ENCODE results near the gene ZNF774. TPM values are rescaled to one million over a fixed set of nuclear protein-coding genes. Genes with fewer than 3 reads are reported as not detected.
"Not testable (repeated sequence)": the region's sequence is repeated elsewhere in the genome, so short reads cannot be mapped to it uniquely, and the experiment has no call there.

Gene ZNF774
- total and polyA plus RNA-seq, 2 experiments from 2014 or later = 0.22 to 1.6 TPM

DNA sequence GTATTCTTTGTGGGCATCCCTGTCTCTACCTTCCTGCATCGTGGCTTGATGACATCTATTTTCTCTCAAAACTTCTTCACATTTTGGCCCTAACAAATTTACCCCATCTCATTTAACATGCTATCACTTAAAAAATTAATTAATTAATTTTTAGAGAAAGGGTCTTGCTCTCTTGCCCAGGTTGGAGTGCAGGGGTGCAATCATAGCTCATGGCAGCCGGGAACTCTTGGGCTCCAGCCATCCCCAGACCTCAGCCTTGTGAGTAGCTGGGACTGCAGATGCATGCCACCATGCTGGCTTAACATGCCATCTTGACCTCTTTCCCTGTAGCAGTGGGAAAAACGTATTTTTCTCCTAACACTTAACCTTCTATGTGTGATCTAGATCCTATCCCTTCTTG lies 56.6 kb downstream of the ZNF774 start:
- no peak overlapping the region for H2AFZ ChIP-seq
- H4K20me1 ChIP-seq (ENCODE audit: insufficient read depth) = no peaks in the 10 kb centered on the region; the same call in 1 of the 2 replicates
- no peak for DNase-seq
- peak overlapping the region; percentile 60 for H3K4me2 ChIP-seq (ENCODE audit: unreplicated experiment)
- no peak overlapping the region for H3K4me3 ChIP-seq
- in situ Hi-C loops (cut with MboI) = no loop called here
- peaks cover 68% of the 10 kb centered on the region for H3K4me1 ChIP-seq (ENCODE audit: insufficient read depth)
- no peaks in the 10 kb centered on the region for H3K9me3 ChIP-seq (ENCODE audit: low read depth)
- no peaks in the 10 kb centered on the region for H3K9me2 ChIP-seq (ENCODE audit: insufficient read depth)
- H3K79me2 ChIP-seq (ENCODE audit: insufficient read depth) = peaks cover 100% of the 10 kb centered on the region
- H3F3A ChIP-seq (ENCODE audit: insufficient read depth) = peaks cover 62% of the 10 kb centered on the region
- H3K36me3 ChIP-seq (ENCODE audit: low read depth) = no peaks in the 10 kb centered on the region
- H3K9ac ChIP-seq = no peak overlapping the region
- no peaks in the 10 kb centered on the region for H3K27me3 ChIP-seq (replicated peaks; ENCODE audit: insufficient read depth)
- TF ChIP-seq EZH2phosphoT487 (IDR thresholded peaks at IDR 0.05; ENCODE audit: insufficient read depth, low read depth) (no peak), EZH2 (IDR thresholded peaks at IDR 0.05; ENCODE audit: insufficient read depth, poor library complexity, severe bottlenecking) (no peak)
- no peak overlapping the region; the same call in 1 of the 2 replicates for H3K27ac ChIP-seq
- WGBS, 2 experiments (ENCODE audit: low coverage in 1 of 2, low lambda C conversion rate in 2 of 2, missing lambda C conversion rate in 2 of 2) = 74 to 76% methylated on average over 3 of the region's 3 CpGs

DNA sequence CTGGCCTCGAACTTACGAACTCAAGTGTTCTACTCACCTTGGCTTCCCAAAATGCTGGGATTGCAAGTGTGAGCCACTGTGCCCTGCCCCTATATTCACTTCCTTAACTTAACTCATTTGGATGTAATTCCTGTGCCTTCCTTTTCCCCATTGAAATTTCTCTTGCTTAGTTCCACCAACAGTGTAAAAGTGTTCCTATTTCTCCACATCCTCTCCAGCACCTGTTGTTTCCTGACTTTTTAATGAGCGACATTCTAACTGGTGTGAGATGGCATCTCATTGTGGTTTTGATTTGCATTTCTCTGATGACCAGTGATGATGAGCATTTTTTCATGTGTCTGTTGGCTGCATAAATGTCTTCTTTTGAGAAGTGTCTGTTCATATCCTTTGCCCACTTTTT lies 57.5 kb downstream of the ZNF774 start:
- H3K27ac ChIP-seq; H3K27me3 ChIP-seq (replicated peaks; ENCODE audit: insufficient read depth); H3K36me3 ChIP-seq (ENCODE audit: low read depth); in situ Hi-C loops (cut with MboI); H2AFZ ChIP-seq; H3K4me2 ChIP-seq (ENCODE audit: unreplicated experiment); H3K9me3 ChIP-seq (ENCODE audit: low read depth); H4K20me1 ChIP-seq (ENCODE audit: insufficient read depth); H3K9me2 ChIP-seq (ENCODE audit: insufficient read depth); H3K9ac ChIP-seq; H3K4me3 ChIP-seq; DNase-seq: not testable (repeated sequence)
- peaks cover 67% of the 10 kb centered on the region for H3K4me1 ChIP-seq (ENCODE audit: insufficient read depth)
- H3K79me2 ChIP-seq (ENCODE audit: insufficient read depth) = peaks cover 100% of the 10 kb centered on the region
- WGBS, 2 experiments (ENCODE audit: low coverage in 1 of 2, low lambda C conversion rate in 2 of 2, missing lambda C conversion rate in 2 of 2) = 93 to 98% methylated on average over 3 of the region's 3 CpGs
- peaks cover 60% of the 10 kb centered on the region for H3F3A ChIP-seq (ENCODE audit: insufficient read depth)

DNA sequence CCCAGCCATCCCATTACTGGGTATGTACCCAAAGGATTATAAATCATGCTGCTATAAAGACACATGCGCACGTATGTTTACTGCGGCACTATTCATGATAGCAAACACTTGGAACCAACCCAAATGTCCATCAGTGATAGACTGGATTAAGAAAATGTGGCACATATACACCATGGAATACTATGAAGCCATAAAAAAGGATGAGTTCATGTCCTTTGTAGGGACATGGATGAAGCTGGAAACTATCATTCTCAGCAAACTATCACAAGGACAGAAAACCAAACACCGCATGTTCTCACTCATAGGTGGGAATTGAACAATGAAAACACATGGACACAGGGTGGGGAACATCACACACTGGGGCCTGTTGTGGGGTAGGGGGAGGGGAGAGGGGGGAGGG lies 58.2 kb downstream of the ZNF774 start:
- H3K9ac ChIP-seq; DNase-seq; H3K27ac ChIP-seq; H3K27me3 ChIP-seq (replicated peaks; ENCODE audit: insufficient read depth); in situ Hi-C loops (cut with MboI); H3K4me2 ChIP-seq (ENCODE audit: unreplicated experiment); H3K9me2 ChIP-seq (ENCODE audit: insufficient read depth); H3K9me3 ChIP-seq (ENCODE audit: low read depth); H4K20me1 ChIP-seq (ENCODE audit: insufficient read depth); H2AFZ ChIP-seq; H3K4me3 ChIP-seq; H3K36me3 ChIP-seq (ENCODE audit: low read depth): not testable (repeated sequence)
- WGBS, 2 experiments (ENCODE audit: low coverage in 1 of 2, low lambda C conversion rate in 2 of 2, missing lambda C conversion rate in 2 of 2) = 98% methylated on average over 4 of the region's 4 CpGs
- Histone ChIP-seq H3K4me1 (ENCODE audit: insufficient read depth) (peaks cover 67% of the 10 kb centered on the region), H3K79me2 (ENCODE audit: insufficient read depth) (peaks cover 100% of the 10 kb centered on the region), H3F3A (ENCODE audit: insufficient read depth) (peaks cover 59% of the 10 kb centered on the region)

DNA sequence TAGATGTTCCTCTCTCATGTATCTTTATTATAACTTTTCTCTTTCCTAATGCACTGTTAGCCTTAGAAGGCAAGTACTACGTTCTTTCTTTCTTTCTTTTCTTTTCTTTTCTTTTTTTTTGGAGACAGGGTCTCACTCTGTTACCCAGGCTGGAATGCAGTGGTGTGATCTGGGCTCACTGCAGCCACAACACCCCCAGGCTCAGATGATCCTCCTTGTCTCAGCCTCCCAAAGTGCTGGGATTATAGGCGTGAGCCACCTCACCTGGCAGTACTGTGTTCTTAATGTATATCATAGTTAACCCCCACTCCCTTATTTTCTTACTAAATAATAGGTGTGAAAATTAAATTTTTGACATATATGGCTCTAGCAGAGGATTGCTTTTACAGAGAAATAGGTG lies 59.1 kb downstream of the ZNF774 start:
- no peaks in the 10 kb centered on the region for H3K36me3 ChIP-seq (ENCODE audit: low read depth)
- no peak overlapping the region for H3K9ac ChIP-seq
- no peak overlapping the region for H3K27ac ChIP-seq
- in situ Hi-C loops (cut with MboI) = no loop called here
- H3K4me2 ChIP-seq (ENCODE audit: unreplicated experiment) = no peak overlapping the region
- WGBS, 2 experiments (ENCODE audit: low coverage in 1 of 2, low lambda C conversion rate in 2 of 2, missing lambda C conversion rate in 2 of 2) = 97 to 100% methylated on average over 2 of the region's 2 CpGs
- TF ChIP-seq EZH2 (IDR thresholded peaks at IDR 0.05; ENCODE audit: insufficient read depth, poor library complexity, severe bottlenecking) = no peak
- no peak for TF ChIP-seq EZH2phosphoT487 (IDR thresholded peaks at IDR 0.05; ENCODE audit: insufficient read depth, low read depth)
- no peak for DNase-seq
- no peak overlapping the region for H2AFZ ChIP-seq
- H3K9me2 ChIP-seq (ENCODE audit: insufficient read depth) = no peaks in the 10 kb centered on the region
- H3F3A ChIP-seq (ENCODE audit: insufficient read depth) = peaks cover 55% of the 10 kb centered on the region
- no peak overlapping the region for H3K4me3 ChIP-seq
- peaks cover 65% of the 10 kb centered on the region for H3K4me1 ChIP-seq (ENCODE audit: insufficient read depth)
- no peaks in the 10 kb centered on the region for H3K9me3 ChIP-seq (ENCODE audit: low read depth)
- H4K20me1 ChIP-seq (ENCODE audit: insufficient read depth) = no peaks in the 10 kb centered on the region
- no peaks in the 10 kb centered on the region for H3K27me3 ChIP-seq (replicated peaks; ENCODE audit: insufficient read depth)
- H3K79me2 ChIP-seq (ENCODE audit: insufficient read depth) = peaks cover 100% of the 10 kb centered on the region

Small RNA genes lying within 50 kb of the gene (small RNA-seq; reads per million reads assigned to genes)
- not detected for gene NDUFA3P4 (ENCODE audit: low read depth, low replicate concordance)

Other genes with a start within 250 kb of the ZNF774 start
- gene IDH2, start 249.8 kb upstream of the ZNF774 start, total RNA-seq (2014; rRNA removed; shearing (Covaris generic)) = 58.3 and 67.7 TPM in 2 replicates
- 104 and 109 TPM in 2 replicates for gene IDH2, start 249.8 kb upstream of the ZNF774 start, polyA plus RNA-seq (2016; fragmentation: Nextera tagmentation; extraction: Ambion mirVana)
- 3.2 and 3.6 TPM in 2 replicates for gene SEMA4B, start 151.0 kb upstream of the ZNF774 start, total RNA-seq (2014; rRNA removed; shearing (Covaris generic))
- gene SEMA4B, start 151.0 kb upstream of the ZNF774 start, polyA plus RNA-seq (2016; fragmentation: Nextera tagmentation; extraction: Ambion mirVana) = 4.5 and 4.7 TPM in 2 replicates
- 30.7 and 45.8 TPM in 2 replicates for gene CIB1, start 118.3 kb upstream of the ZNF774 start, total RNA-seq (2014; rRNA removed; shearing (Covaris generic))
- gene CIB1, start 118.3 kb upstream of the ZNF774 start, polyA plus RNA-seq (2016; fragmentation: Nextera tagmentation; extraction: Ambion mirVana) = 123 and 129 TPM in 2 replicates
- 9.0 TPM in 2 replicates for gene GDPGP1, start 118.1 kb upstream of the ZNF774 start, total RNA-seq (2014; rRNA removed; shearing (Covaris generic))
- 1.3 TPM in 2 replicates for gene GDPGP1, start 118.1 kb upstream of the ZNF774 start, polyA plus RNA-seq (2016; fragmentation: Nextera tagmentation; extraction: Ambion mirVana)
- gene TTLL13, start 102.7 kb upstream of the ZNF774 start, total RNA-seq (2014; rRNA removed; shearing (Covaris generic)) = not detected in 2 replicates
- not detected in 2 replicates for gene TTLL13, start 102.7 kb upstream of the ZNF774 start, polyA plus RNA-seq (2016; fragmentation: Nextera tagmentation; extraction: Ambion mirVana)
- 98.8 and 122 TPM in 2 replicates for gene NGRN, start 86.6 kb upstream of the ZNF774 start, total RNA-seq (2014; rRNA removed; shearing (Covaris generic))
- 99.5 and 107 TPM in 2 replicates for gene NGRN, start 86.6 kb upstream of the ZNF774 start, polyA plus RNA-seq (2016; fragmentation: Nextera tagmentation; extraction: Ambion mirVana)
- 165 and 185 TPM in 2 replicates for gene IQGAP1, start 36.0 kb downstream of the ZNF774 start, total RNA-seq (2014; rRNA removed; shearing (Covaris generic))
- 97.4 and 101 TPM in 2 replicates for gene IQGAP1, start 36.0 kb downstream of the ZNF774 start, polyA plus RNA-seq (2016; fragmentation: Nextera tagmentation; extraction: Ambion mirVana)
- gene CRTC3, start 177.6 kb downstream of the ZNF774 start, total RNA-seq (2014; rRNA removed; shearing (Covaris generic)) = 15.7 and 18.6 TPM in 2 replicates
- gene CRTC3, start 177.6 kb downstream of the ZNF774 start, polyA plus RNA-seq (2016; fragmentation: Nextera tagmentation; extraction: Ambion mirVana) = 16.9 and 18.1 TPM in 2 replicates

All from GM23248 (cell line).